Stimulated activated CD4-positive, alpha-beta T cell treated with anti-CD3 and anti-CD28 coated beads, TNF-alpha, amount 100 ng/mL, for 1 hour (primary cell): ENCODE data around the gene PPP1R9B.

ENCODE experiments used
- DNase-seq, 3 donors: peaks; one replicate each; pipeline ENCODE4 v3.0.0-alpha.2; 2020; ENCODE audit warnings: low read depth in 3 of 3, low spot score in 1 of 3

The PPP1R9B gene, protein sequence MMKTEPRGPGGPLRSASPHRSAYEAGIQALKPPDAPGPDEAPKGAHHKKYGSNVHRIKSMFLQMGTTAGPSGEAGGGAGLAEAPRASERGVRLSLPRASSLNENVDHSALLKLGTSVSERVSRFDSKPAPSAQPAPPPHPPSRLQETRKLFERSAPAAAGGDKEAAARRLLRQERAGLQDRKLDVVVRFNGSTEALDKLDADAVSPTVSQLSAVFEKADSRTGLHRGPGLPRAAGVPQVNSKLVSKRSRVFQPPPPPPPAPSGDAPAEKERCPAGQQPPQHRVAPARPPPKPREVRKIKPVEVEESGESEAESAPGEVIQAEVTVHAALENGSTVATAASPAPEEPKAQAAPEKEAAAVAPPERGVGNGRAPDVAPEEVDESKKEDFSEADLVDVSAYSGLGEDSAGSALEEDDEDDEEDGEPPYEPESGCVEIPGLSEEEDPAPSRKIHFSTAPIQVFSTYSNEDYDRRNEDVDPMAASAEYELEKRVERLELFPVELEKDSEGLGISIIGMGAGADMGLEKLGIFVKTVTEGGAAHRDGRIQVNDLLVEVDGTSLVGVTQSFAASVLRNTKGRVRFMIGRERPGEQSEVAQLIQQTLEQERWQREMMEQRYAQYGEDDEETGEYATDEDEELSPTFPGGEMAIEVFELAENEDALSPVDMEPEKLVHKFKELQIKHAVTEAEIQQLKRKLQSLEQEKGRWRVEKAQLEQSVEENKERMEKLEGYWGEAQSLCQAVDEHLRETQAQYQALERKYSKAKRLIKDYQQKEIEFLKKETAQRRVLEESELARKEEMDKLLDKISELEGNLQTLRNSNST

DNA sequence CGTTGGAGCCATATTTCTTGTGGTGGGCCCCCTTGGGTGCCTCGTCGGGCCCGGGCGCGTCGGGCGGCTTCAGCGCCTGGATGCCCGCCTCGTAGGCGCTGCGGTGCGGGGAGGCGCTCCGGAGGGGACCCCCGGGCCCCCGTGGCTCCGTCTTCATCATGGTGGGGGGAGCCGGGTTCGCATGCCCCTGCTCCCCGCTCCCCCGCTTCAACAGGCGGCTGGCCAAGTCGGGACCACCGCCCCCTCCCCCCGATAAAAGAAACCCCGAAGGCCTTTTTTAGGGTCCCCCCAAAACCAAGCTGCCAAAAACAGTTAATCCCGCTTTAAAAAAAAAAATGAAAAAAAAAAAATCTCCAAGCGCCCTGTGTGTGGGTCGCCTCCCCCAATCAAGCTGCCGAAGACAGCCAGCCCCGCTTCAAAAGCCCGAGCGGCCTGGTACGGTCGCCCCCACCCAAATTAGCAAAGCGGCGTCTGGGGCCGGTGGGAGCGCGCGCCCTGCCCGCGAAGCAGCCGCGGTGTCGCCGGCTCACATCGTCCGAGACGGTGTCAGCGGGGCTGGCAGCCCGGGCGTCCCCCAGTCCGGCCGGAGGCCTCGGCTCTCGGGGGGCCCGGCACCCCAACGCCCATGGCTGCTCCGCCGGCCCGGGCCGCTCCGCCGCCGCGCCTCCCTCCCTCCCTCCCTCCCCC, at the start of gene PPP1R9B:
Gene PPP1R9B (minus strand): TSS at position 324 of the 687 bp plus-strand sequence. CDS start 164 bp downstream, at position 160.
- DNase-seq, result no peak

DNA sequence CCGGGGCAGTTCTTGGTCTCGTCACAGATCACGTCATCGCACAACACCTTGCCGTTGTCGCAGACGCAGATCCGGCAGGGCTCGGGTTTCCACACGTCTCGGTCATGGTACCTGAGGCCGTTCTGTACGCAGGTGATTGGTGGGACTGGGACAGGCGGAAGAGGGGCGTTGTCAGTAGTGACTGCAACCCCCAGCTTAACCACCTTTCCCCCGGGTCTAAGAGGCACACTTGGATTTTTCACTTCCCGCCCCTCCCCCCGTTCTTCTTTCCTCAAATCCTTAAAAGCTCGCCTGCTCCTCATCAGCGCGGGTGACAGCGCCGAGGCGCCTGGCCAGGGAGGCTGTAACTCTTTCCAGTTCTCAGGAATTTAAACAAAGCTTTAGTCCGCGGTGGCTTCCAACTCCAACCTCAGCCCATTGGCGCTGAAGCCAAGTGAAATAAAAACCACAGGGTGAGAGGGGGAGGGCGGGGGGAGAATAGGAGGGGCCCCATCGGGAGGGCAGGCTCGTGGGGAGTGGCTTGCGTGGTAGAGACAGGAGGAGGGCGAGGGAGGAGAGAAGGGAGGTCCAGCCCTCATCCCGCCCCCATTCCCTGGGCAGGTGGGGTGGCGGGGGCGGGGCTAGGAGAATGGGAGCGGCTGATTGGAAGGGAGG, 49.5 kb upstream of the PPP1R9B start:
- DNase-seq, result peak; percentile 9 to 30 (median 15)

DNA sequence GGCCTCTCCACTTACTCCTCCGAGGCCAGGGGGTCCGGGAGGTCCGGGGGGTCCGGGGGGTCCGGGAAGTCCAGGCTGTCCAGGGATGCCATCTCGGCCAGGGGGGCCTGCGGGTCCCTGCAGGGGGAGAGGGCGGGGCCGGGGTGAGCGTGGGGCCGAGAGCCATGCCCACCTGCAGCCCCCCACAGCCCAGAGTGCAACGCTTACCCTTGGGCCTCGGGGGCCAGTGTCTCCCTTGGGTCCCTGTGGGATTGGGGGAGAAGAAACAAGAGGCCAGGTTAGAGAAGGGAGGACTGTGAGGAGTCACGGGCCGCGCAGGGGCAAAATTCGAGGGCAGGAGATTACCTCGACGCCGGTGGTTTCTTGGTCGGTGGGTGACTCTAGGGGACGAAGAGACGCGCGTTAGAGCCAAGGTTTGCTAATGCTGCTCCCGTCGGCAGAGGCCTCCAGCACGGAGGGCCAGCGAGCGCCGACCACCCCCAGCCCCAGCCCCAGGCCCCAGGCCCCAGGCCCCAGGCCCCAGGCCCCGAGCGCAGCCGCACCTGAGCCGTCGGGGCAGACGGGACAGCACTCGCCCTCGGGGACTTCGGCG, 48.8 kb upstream of the PPP1R9B start:
- DNase-seq, result no peak

DNA sequence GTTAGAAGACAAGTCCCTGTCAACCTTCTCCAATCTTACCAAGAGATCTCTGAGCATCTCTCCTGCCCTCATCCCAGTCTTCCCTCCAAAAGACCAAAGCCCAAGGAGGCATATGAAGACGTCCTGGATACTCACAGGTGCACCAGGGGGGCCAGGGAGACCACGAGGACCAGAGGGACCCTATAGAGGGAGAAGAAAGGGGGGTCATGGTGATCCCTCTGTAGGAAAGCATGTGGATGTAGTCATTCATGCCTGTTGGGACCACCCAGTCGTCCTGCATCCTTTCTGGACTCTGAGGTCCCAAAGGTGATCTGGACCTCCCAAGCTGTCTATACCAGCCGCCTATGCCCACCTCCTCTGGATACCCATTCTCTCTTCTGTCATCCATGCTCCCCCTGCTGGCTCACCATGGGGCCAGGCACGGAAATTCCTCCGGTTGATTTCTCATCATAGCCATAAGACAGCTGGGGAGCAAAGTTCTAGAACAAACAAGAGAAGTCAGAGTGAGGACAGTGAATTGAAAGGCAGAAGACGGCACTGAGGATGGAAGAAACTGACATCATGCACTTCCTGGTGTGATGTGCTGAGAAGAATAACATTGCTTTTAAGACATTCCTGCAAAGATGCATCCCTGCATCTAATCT, 47.7 kb upstream of the PPP1R9B start:
- peak in 2 of 3 donors; percentile 18 to 34 for DNase-seq

DNA sequence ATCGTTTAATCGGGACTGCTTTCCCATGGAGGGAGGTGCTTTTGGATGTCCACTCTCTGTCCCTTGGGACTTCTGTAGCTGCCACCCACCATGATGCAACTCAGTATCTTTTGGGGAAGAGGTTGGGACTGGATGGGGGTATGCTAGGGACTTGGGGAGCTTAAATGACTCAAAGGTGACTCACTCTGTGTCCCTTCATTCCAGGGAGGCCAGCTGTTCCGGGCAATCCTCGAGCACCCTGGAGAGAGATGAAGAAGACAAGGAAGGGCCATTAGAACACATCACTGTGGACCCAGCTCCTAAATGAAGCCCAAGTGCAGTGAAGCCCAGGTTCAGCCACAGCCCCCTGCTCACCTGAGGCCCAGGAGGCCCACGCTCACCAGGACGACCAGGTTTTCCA, 46.3 kb upstream of the PPP1R9B start:
- no peak for DNase-seq

DNA sequence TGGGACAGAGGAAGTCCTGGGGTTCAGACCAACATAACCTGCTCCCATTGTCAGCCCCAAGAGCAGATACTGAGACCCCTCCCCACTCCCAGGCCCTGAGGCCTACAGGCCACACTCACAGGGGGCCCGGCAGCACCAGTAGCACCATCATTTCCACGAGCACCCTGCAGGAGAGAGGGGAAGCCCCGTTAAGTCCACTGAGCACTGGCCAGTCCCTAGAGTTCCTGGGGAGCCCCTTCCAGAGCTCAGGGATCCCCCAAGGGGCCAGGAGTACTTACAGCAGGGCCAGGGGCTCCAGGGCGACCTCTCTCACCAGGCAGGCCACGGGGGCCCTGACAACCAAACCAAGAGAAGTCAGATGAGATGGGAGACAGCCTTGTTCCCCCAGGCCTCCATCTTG, 45.6 kb upstream of the PPP1R9B start:
- no peak for DNase-seq

DNA sequence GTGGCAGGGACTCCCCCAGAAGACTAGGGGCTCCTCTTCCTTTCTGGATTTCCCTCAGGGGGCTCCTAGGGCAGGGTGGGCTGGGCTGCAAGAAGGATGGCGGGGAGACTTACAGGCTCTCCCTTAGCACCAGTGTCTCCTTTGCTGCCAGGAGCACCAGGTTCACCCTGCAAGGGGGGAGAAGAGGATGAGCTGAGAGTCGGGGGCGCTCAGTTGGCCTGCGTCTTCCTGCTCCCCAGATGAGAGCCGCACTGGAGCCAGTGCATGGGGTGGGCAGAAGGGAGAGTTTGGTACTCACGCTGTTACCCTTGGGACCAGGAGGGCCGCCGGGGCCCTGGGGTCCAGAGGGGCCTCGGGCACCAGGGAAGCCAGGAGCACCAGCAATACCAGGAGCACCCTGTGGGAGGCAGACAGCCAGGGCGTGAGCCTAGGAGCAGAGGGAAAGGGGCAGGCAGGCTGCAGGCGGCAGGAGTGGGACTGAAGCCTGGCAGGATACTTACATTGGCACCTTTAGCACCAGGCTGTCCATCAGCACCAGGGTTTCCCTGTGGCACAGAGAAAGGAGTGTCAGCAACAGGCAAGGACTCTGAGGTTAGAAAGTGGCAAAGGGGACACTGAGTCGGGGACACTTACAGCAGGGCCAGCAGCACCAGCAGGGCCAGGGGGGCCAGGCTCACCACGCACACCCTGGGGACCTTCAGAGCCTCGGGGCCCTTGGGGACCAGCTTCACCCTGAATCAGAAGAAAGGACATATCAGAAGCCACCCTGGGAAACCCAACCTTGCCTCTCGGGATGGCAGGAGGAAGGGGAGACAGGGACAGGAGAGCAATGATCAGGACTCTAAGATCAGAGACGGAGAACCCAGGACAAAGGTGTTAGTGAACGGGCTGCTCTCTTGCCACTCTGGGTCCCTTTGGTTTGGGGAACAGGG, 44.7 kb upstream of the PPP1R9B start:
- no peak for DNase-seq

DNA sequence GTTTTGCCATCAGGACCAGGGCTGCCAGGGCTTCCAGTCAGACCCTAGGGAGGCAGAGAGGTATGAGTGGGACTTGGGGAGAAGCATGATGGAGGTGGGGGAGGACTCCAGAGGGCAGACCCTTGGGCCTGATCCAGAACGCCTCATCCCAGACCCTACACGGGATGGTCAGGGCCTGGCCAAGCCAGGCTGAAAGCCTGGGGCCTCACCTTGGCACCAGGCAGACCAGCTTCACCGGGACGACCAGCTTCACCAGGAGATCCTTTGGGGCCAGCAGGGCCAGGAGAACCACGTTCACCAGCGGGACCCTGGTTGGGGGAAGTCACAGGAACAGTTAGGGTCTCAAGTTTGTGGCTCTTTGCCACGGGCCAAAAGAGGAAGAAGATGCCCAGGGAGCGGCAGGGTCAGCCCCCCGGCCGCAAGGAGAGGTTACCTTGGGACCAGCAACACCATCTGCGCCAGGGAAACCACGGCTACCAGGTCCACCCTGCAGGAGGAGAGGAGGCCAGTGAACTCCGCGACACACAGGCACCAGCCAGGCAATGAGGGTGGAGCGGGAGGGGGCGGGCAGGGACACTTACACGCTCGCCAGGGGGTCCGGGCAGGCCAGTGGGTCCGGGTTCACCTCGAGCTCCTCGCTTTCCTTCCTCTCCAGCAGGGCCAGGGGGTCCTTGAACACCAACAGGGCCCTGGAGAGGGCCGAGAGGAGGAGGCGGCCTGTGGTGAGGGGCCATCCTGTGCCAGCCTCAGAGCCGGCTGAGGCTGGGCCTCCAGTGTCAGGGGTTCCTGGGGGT, 43.9 kb upstream of the PPP1R9B start:
- no peak for DNase-seq

DNA sequence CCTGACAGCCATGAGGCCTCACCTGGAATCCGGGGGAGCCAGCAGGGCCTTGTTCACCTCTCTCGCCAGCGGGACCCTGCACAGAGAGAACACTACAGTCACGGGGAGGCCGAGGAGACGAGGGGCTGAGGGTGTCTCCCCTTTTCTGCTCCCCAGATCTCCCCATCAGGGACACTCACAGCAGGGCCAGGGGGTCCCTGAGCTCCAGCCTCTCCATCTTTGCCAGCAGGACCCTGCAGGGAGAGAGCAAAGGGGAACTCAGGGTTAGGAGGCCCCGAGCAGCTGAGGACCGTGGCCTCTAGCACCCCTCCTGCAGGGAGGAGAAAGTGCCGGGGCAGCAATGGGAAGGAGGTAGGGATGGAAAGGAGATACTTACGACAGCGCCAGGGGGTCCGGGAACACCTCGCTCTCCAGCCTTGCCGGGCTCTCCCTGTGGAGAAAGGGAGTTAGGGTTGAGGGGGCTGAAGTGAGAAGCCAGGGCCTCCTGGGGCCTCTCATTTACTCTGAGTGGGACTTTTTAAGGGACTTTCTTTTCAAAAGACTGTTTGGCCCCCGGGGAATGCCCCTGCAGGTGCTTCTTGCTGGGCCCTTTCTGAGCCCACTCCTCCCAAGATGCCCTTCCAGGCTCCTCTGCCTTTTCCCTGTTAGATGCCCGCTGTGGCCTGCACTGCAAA, 42.3 kb upstream of the PPP1R9B start:
- no peak for DNase-seq

DNA sequence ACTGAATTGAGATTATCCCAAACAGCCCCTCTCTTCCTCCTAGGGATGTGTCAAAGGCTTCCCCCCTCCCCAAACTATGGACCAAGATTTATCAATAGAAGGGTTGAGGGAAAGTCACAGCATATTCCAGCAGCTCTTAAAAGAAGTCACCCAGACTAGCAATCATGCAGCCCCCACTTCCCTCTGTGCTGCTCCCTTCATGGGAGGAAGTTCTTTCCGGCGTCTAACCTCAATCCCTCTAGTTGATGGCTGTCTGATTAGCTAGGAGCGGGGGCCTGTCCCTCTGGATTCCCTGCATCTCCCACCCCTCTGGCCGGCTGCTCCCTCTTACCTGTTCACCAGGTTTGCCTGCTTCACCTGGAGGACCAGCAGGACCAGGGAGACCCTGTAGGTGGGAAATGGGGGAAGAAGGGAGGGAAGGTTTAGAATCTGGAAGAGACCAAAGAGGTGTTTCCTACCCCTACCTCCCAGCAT, 41.7 kb upstream of the PPP1R9B start:
- DNase-seq, result no peak

DNA sequence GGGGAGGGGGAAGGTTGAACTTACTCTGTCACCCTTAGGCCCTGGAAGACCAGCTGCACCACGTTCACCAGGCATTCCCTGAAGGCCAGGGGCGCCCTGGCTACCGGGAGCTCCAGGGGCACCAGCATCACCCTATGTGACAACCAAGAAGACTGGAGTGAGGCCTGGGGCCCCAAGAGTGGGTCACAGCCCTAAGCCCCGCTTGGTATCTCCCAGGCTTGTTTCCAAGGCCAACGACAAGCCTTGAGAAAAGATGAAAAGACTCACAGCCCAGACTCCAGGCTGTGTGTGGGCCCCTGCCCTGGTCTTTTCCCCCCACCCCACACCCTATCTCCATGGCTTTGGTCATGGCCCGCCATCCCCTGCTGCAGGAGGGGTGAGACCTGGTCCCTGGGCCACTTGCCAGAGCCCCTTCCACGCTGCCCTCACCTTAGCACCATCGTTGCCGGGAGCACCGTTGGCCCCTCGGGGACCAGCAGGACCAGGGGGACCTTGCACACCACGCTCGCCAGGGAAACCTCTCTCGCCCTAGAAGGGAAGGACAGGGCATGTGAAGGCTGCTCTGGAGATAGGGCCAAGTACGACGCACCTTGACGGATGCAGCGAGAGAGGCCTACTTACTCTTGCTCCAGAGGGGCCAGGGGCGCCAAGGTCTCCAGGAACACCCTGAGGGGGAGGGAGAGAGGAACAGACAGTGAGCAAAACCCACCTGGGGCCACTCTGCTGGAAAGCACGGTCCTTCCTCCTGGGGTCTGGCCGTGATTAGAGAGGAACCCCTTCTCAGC, 41.1 kb upstream of the PPP1R9B start:
- no peak for DNase-seq

DNA sequence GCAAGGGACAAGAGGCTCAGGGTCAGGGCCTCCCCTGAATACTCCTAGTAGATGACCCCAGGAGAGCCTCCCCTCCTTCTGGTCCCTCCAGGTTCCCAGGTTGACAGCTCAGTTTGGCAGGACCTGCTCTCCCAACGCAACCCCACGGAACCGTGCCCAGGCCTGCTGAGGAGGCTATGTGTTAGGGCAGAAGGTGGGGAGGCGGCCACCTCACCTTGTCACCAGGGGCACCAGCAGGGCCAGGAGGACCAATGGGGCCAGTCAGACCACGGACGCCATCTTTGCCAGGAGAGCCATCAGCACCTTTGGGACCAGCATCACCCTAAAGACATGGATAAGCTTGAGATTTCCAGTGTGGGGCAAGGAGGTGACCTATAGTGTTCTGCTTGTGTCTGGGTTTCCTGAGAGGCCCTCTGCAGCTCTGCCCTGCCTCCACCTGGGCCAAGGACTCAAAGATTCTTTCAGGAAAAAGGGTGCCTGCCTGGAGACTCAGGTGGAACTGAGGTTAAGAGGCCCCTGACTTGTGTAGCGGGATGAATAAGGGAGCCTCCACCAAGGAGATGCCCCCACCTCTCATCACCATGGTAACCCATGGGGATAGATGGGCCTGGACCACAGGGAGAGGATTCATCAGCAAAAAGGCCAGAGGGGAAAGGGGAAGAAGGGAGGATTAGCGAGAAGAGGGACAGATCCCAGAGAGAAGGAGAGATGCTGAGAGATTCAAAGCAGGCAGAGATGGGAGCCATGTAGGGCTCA, 40.3 kb upstream of the PPP1R9B start:
- no peak for DNase-seq

DNA sequence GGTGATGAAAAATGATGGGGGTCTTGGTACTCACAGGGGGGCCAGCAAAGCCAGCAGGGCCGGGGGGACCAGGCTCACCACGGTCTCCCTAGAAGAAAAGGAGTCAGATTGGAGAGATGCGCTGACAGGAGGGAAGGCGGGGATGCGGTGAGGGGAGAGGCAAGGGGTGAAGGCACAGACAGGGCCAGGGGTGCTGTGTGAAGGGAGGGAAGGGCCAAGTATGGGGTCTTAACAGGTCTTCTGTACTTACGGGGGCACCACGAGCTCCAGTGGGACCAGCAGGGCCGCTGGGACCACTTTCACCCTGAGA, 39.8 kb upstream of the PPP1R9B start:
- DNase-seq, result no peak

DNA sequence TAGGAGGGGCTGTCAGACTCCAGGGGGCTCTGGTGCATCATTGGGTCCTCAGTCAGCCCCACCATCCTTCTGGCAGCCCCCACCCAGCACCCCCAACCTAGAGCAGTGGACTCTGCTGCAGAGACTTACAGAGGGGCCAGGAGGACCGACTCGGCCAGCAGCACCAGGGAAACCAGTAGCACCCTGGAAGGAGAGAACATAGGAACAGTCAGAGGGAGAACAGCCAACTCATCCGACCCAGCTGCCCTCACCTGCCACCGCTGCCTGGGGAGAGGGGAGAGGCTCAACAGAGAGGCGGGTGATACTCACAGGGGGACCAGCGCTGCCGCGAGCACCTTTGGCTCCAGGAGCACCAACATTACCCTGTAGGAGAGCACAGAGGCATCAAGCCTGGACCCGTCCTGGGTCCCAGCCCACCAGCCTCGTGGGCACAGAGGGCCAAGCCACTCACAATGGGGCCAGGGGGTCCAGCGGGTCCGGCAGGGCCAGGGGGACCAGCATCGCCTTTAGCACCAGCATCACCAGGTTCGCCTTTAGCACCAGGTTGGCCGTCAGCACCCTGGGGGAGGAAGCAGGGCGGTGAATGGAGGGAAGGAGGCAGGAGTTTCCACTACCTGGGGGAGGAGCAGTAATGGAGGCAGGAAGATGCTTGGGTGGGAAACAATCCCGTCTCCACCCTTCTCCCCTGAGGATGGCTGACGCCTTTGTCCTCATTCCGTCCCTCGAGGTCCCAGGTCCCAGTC, 39.2 kb upstream of the PPP1R9B start:
- no peak for DNase-seq

DNA sequence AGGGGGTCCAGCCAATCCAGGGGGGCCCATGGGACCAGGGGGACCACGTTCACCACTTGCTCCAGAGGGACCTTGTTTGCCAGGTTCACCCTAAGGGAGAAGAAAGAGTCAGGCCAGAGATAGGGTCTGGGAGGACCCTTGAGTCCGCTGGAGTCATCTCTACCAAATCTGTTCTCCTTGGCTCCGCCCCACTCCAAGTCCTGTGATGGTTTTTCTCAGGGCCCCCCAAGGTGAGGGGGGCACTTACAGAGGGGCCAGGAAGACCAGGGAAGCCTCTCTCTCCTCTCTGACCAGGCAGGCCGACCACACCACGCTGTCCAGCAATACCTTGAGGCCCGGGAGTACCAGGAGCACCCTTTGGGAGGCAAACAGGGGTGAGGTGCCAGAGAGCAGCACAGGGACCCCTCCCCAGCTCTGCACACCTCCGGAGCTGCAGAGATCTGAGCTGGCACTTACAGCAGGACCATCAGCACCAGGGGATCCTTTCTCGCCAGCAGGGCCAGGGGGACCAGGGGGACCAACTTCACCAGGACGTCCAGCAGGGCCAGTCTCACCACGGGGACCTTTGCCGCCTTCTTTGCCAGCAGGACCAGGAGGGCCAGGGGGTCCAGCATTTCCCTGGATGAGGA, 38.6 kb upstream of the PPP1R9B start:
- DNase-seq, result no peak
